ENCODE results near the gene ST3GAL4. TPM values are rescaled to one million over a fixed set of nuclear protein-coding genes. Genes with fewer than 3 reads are reported as not detected.
"Not testable (repeated sequence)": the region's sequence is repeated elsewhere in the genome, so short reads cannot be mapped to it uniquely, and the experiment has no call there.

Gene ST3GAL4
- total RNA-seq, 6 experiments from 2014 or later = 7.0 to 25.6 (median 17.5) TPM

DNA sequence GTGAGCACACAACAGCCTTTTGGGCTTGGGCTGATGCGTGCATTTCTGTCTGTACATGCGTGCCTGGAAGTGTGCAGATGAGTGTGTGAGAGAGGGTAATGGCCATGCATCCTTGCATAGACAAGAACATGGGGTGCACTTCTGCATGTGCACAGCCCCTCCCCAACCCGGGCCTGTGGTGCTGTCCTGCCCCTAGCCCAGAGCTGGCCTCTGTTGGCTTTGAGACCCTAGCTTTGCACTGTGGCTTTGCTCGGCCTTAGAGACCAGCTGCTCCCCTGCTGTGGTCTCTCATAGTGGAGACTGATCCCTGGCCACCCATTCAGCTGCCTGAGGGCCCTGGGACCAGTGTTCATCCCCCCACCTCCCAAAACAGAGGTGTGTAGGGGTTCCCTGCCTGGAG lies 25.4 kb downstream of the ST3GAL4 start:
- no peaks in the 10 kb centered on the region for H3K36me3 ChIP-seq
- DNase-seq = no peak
- H3K4me3 ChIP-seq = no peak overlapping the region
- no peaks in the 10 kb centered on the region for H3K9me3 ChIP-seq
- no peak overlapping the region for H3K27ac ChIP-seq
- ATAC-seq = no peak
- WGBS (ENCODE audit: insufficient coverage, low coverage, low lambda C conversion rate, missing lambda C conversion rate) = 100% methylated on average over 2 of the region's 4 CpGs
- TF ChIP-seq CTCF (IDR thresholded peaks at IDR 0.05) (no peak), POLR2A (IDR thresholded peaks at IDR 0.05) (no peak)
- H3K27me3 ChIP-seq = no peaks in the 10 kb centered on the region
- intact Hi-C loops (cut with DNase I) = no loop called here
- peaks cover 0 to 5% (median under 1%) of the 10 kb centered on the region in 4 donors for H3K4me1 ChIP-seq

- H3K4me3 ChIP-seq; intact Hi-C loops (cut with DNase I); DNase-seq; H3K27ac ChIP-seq; H3K9me3 ChIP-seq; H3K27me3 ChIP-seq; H3K36me3 ChIP-seq: not testable (repeated sequence)
- 50% methylated on average over 2 of the region's 10 CpGs for WGBS (ENCODE audit: insufficient coverage, low coverage, low lambda C conversion rate, missing lambda C conversion rate)
- peaks cover 0 to 16% (median 6%) of the 10 kb centered on the region in 4 donors for H3K4me1 ChIP-seq
- ATAC-seq = peak in 1 of 4 donors; percentile 4
These were observed 26.5 kb downstream of the ST3GAL4 start for GRCh38 chr11:126381960-126382359.

DNA sequence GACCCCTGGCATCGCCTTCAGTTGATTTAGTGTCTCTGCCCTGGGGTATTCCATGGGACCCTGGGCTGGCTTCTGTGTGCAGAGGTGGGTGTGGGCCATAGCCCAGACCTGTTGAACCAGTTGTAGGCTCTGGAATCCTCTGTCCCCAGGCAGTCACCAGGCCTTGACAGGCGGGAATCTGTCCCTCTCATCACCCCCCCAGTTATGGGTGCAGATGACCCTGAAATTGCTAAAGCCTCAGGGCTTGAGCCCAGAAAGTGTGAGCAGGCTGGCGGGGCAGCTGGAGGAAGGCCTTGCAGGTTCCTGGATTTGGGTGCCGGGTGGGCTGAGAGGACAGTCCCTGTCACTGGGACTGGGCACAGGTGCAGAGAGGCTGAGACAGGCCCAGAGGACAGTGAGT lies 27.2 kb downstream of the ST3GAL4 start:
- H3K27ac ChIP-seq = not testable (repeated sequence)

DNA sequence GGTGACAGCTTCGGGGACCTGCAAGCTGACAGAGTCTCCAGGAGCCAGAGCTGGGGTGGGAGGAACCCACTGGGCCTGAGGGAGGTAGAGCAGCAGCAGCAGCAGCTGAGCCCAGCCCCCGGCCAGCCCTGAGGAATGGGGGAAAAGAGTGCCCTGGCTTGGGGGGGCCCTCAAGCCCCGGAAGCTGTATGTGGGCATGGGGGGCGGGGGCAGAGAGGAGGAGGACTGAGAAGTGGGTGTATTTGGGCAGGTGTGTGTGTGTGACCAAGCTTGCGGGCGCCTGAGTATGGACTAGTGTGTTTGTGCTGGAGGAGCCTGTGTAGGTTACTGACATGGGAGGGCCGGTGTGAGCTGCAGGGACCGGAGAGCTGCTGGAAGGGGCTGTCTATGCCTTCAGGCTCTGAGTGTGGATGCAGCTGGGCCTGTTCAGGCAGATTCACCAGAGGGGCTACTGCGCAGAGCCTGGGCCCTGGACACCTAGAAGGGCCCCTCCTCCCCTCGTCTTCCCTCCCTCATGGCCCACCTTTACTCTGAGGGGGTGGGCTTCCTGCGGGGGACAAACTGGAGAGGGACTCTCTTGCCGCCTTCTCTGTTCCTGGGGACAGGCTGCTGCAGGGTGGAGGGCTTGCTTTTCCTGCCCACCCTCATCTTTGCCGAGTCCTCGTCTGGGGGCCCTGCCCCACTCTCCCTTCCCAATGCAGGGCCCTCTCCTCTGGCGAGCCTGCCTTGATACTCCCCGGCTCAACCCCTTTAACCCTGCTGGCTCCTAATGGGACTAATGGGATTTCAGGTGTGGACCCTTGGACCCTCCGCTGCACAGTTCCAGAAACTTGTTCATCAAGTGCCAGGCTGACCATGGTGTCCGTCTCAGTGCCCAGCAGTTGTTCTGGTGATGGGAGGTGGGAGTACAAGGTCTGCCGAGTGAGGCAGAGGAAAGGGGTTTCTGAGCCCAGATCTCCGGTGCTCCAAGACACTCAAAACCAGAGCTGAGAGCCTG lies 28.2 kb downstream of the ST3GAL4 start:
- TF ChIP-seq CTCF (IDR thresholded peaks at IDR 0.05) = no peak
- no peak for TF ChIP-seq POLR2A (IDR thresholded peaks at IDR 0.05)
- no peak overlapping the region for H3K27ac ChIP-seq
- 83% methylated on average over 2 of the region's 20 CpGs for WGBS (ENCODE audit: insufficient coverage, low coverage, low lambda C conversion rate, missing lambda C conversion rate)
- no peaks in the 10 kb centered on the region for H3K27me3 ChIP-seq
- H3K36me3 ChIP-seq = no peaks in the 10 kb centered on the region
- H3K9me3 ChIP-seq = no peaks in the 10 kb centered on the region
- ATAC-seq (no peak), DNase-seq (no peak)
- H3K4me1 ChIP-seq = peaks cover 0 to 22% (median 8%) of the 10 kb centered on the region in 4 donors
- H3K4me3 ChIP-seq = no peak overlapping the region
- intact Hi-C loops (cut with DNase I) = no loop called here

More for the DNA sequence above, 27.2 kb downstream of the ST3GAL4 start:
- H3K4me1 ChIP-seq = peaks cover 0 to 22% (median 8%) of the 10 kb centered on the region in 4 donors
- DNase-seq; intact Hi-C loops (cut with DNase I); H3K27me3 ChIP-seq; H3K9me3 ChIP-seq; ATAC-seq; H3K4me3 ChIP-seq; H3K36me3 ChIP-seq: not testable (repeated sequence)
- WGBS (ENCODE audit: insufficient coverage, low coverage, low lambda C conversion rate, missing lambda C conversion rate) = 83% methylated on average over 1 of the region's 4 CpGs

GRCh38 chr11:126384449-126385070 lies 29.1 kb downstream of the ST3GAL4 start:
- Histone ChIP-seq H3K27ac (no peak overlapping the region), H3K4me1 (peaks cover 0 to 22% (median 8%) of the 10 kb centered on the region in 4 donors), H3K36me3 (no peaks in the 10 kb centered on the region), H3K9me3 (no peaks in the 10 kb centered on the region), H3K27me3 (no peaks in the 10 kb centered on the region), H3K4me3 (no peak overlapping the region)
- intact Hi-C loops (cut with DNase I) = no loop called here
- no CpG with 5 or more reads among the region's 9 CpGs for WGBS (ENCODE audit: insufficient coverage, low coverage, low lambda C conversion rate, missing lambda C conversion rate)
- DNase-seq (peak in 1 of 3 donors; percentile 76), ATAC-seq (peak; percentile 31 to 63 (median 48))
- TF ChIP-seq CTCF (IDR thresholded peaks at IDR 0.05) (no peak), POLR2A (IDR thresholded peaks at IDR 0.05) (no peak)

Data from right lobe of liver (tissue), 6 donors.